ENCODE measurements around the gene FZD10.
A peak's percentile ranks its signal among the peaks of the same experiment; 100 is the strongest.

Gene FZD10

DNA sequence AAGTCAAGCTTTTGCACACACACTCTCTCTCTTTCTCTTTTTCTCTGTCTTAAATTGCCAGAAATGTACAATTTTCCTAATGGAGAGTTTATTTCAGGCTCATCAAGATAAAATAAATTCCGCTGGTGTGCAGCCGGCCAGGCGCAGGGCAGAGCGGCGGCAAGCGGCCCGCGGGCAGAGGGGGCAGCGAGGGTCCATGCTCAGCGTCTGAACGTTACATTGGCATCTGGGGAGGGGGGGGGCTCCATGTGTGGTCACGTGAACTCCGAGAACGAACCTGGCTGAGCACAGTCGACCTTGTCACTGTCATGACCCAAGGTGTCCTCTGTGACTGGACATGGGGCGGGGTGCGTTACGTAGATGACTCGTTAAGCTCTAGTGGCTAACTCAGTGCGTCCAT is 23.8 kb upstream of the FZD10 start:
- Mint-ChIP-seq H3K9me3 (no peaks in the 10 kb centered on the region), H3K4me3 (no peak overlapping the region), H3K27ac (no peak overlapping the region), H3K4me1 (peaks cover 39% of the 10 kb centered on the region), H3K27me3 (ENCODE audit: low read depth) (peaks cover 82% of the 10 kb centered on the region), H3K36me3 (ENCODE audit: low read depth) (no peaks in the 10 kb centered on the region)
- TF ChIP-seq, protein P1, sequence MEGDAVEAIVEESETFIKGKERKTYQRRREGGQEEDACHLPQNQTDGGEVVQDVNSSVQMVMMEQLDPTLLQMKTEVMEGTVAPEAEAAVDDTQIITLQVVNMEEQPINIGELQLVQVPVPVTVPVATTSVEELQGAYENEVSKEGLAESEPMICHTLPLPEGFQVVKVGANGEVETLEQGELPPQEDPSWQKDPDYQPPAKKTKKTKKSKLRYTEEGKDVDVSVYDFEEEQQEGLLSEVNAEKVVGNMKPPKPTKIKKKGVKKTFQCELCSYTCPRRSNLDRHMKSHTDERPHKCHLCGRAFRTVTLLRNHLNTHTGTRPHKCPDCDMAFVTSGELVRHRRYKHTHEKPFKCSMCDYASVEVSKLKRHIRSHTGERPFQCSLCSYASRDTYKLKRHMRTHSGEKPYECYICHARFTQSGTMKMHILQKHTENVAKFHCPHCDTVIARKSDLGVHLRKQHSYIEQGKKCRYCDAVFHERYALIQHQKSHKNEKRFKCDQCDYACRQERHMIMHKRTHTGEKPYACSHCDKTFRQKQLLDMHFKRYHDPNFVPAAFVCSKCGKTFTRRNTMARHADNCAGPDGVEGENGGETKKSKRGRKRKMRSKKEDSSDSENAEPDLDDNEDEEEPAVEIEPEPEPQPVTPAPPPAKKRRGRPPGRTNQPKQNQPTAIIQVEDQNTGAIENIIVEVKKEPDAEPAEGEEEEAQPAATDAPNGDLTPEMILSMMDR (IDR thresholded peaks at IDR 0.05; ENCODE audit: unreplicated experiment in 3 of 3): no peak

DNA sequence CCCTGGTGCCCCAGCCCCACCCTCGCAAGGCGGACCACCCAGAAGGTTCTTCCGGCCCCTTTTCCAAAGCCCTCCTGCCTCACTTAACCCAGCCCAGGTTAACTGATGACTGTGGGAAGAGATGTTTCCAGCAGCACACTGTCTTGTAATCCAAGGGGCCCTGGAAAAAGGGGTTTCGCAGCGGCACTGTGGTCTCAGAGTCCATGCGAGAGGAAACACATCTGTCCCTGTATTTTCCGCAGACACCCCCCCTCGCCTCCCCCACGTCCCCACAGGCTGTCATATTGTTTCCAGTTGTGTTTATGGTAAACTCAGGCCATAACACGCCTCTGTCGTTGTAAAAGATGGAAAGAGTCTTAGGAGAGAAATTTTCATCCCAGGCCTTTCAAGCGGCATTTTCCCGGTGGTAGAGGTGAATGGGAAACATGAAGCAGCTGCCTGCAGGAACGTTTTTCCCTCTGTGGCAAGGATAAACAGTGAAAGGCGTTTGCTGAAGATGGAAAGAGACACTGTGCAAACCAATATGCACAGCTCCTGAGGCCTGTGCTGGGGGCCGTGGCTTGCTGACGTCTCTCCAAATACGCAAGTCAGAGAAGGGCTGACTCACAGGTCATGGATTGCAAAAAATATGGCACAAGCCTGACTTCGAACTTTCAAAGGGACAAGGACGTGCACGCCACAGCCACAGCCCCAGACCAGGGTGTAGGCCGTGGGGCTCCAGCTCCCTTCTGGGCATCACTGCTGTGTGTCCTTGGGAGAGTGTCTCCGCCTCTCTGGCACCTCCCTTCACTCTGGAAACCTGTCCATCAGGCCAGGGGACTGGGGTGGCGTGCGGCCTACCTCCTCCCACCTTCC is 22.5 kb upstream of the FZD10 start:
- Mint-ChIP-seq H3K4me1 (peaks cover 28% of the 10 kb centered on the region), H3K36me3 (ENCODE audit: low read depth) (no peaks in the 10 kb centered on the region), H3K4me3 (no peak overlapping the region), H3K27ac (peak overlapping the region in 1 of 3 experiments; percentile 59), H3K27me3 (ENCODE audit: low read depth) (peaks cover 73% of the 10 kb centered on the region), H3K9me3 (no peaks in the 10 kb centered on the region)
- TF ChIP-seq, protein P1 (IDR thresholded peaks at IDR 0.05; ENCODE audit: unreplicated experiment in 3 of 3): no peak

DNA sequence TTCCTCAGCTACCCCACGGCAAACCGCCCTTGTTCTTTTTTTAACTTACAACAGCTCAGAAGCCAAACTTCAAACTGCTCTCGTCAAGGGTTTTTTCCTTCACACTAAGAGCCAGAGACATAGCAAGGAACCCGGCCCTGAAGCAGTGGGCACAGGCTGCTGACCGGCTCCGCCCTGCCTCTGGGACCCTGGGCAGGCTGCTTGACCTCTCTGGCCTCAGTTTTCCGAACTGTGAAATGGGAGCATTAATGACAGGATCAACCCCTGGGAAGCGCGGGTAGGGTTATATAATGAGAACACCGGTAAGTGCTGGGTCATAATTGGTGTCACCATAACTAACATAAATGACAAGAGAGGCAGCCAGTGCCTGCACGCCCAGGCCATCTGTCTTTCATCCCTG is 21.2 kb upstream of the FZD10 start:
- TF ChIP-seq, protein P1 (IDR thresholded peaks at IDR 0.05; ENCODE audit: unreplicated experiment in 3 of 3): no peak
- Mint-ChIP-seq H3K4me1 (peaks cover 21% of the 10 kb centered on the region), H3K27me3 (ENCODE audit: low read depth) (peaks cover 72% of the 10 kb centered on the region), H3K36me3 (ENCODE audit: low read depth) (no peaks in the 10 kb centered on the region), H3K27ac (no peak overlapping the region), H3K4me3 (no peak overlapping the region), H3K9me3 (no peaks in the 10 kb centered on the region)

DNA sequence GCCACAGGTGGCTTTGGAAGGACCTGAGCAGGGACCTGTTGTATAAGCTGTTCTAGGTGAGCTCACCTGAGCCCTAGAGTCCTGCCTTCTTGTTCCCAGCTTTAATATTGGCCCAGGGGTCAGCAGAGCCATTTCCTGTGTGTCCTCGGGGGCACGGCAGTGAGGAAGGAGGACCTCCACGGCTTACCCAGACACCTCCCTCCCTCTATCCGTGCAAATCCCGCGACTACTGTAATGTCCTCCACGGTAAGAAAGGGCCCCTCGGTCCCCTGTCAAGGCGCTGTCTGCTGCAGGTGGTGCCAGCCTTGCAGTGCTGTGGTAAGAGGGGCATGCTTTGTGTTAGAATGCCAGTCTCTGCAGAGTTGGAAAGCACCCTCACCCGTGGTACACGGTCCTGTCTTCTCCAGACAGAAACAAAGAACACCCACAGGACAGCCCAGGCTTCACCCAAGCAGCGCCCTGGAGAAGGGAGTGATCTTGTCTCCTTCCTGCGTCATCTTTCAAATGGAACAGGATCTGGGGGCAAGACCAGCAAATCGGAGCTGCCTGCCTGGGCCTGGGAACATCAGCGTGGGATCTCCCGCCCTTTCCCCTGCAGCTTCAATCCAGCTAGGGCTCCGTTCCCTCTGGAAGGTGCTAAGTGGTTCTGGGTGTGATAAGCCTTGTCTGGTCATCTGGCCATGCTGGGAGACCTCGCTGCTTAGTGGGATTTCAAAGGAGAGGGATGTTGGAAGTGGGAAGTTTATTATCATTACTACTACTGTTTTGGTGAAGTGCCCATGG is 20.2 kb upstream of the FZD10 start:
- Mint-ChIP-seq H3K4me1 (peaks cover 13% of the 10 kb centered on the region), H3K27me3 (ENCODE audit: low read depth) (peaks cover 74% of the 10 kb centered on the region), H3K9me3 (no peaks in the 10 kb centered on the region)

DNA sequence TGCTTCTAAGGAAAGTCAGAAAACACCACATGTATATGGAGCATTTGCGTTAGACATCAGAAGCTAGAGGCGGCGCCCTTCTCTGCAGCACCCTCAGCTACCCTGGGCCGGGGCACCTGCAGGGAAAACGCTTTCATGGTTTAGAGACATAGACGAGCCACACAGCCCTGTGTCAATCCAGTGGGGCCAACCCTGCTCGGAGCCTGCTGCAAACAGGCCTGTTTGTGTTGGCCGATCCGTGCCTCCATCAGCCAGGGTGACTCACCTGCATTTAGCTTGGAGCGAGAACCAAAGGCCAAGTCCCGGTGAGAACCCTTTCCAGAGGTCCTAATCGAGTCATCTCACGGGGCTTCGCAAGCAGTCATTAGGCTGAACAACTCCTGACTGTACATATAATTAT is 19.5 kb upstream of the FZD10 start:
- Mint-ChIP-seq H3K27me3 (ENCODE audit: low read depth) (peaks cover 72% of the 10 kb centered on the region), H3K4me3 (no peak overlapping the region), H3K4me1 (peaks cover 6% of the 10 kb centered on the region), H3K36me3 (ENCODE audit: low read depth) (no peaks in the 10 kb centered on the region), H3K9me3 (no peaks in the 10 kb centered on the region), H3K27ac (no peak overlapping the region)
- TF ChIP-seq, protein P1 (IDR thresholded peaks at IDR 0.05; ENCODE audit: unreplicated experiment in 3 of 3): no peak

More for the DNA sequence above, 20.2 kb upstream of the FZD10 start:
- H3K36me3 Mint-ChIP-seq (ENCODE audit: low read depth): no peaks in the 10 kb centered on the region
- no peak overlapping the region for H3K4me3 Mint-ChIP-seq
- TF ChIP-seq, protein P1 (IDR thresholded peaks at IDR 0.05; ENCODE audit: unreplicated experiment in 3 of 3): no peak
- no peak overlapping the region for H3K27ac Mint-ChIP-seq

Data from nephron (organoid).